SW 1271 (cell line): ENCODE results near the gene CEL.

Experiments used
- DNase-seq, 2 experiments: peaks; one replicate each; lab custom pipeline; 2025; lab: John Stamatoyannopoulos, UW

CEL gene

GRCh38 chr9:133103987-133104505 lies 42.3 kb downstream of the CEL start:
- no peak for DNase-seq

- no peak for DNase-seq
Observed at GRCh38 chr9:133104718-133105460, 43.1 kb downstream of the CEL start.

- DNase-seq = no peak
Observed at GRCh38 chr9:133105461-133105770, 43.6 kb downstream of the CEL start.

- DNase-seq = no peak
Observed at GRCh38 chr9:133106511-133107244, 44.9 kb downstream of the CEL start.

- DNase-seq = no peak
Observed at GRCh38 chr9:133107245-133107722, 45.5 kb downstream of the CEL start.

GRCh38 chr9:133107961-133108793 lies 46.4 kb downstream of the CEL start:
- DNase-seq = no peak

- no peak for DNase-seq
Observed at GRCh38 chr9:133108794-133109641, 47.2 kb downstream of the CEL start.

- no peak for DNase-seq
Observed at GRCh38 chr9:133109931-133110650, 48.3 kb downstream of the CEL start.

- no peak for DNase-seq
Observed at GRCh38 chr9:133111808-133112662, 50.3 kb downstream of the CEL start.

GRCh38 chr9:133112663-133113026 lies 50.9 kb downstream of the CEL start:
- no peak for DNase-seq

- DNase-seq = no peak
Observed at GRCh38 chr9:133113163-133113948, 51.6 kb downstream of the CEL start.

GRCh38 chr9:133113949-133114885 lies 52.4 kb downstream of the CEL start:
- no peak for DNase-seq

GRCh38 chr9:133114886-133115603 lies 53.3 kb downstream of the CEL start:
- DNase-seq = no peak

- DNase-seq = no peak
Observed at GRCh38 chr9:133115604-133116345, 54.0 kb downstream of the CEL start.

- DNase-seq = no peak
Observed at GRCh38 chr9:133116346-133117231, 54.8 kb downstream of the CEL start.
